ENCODE results near the gene U2AF1L4.
A peak's percentile ranks its signal among the peaks of the same experiment; 100 is the strongest.
"Not testable (repeated sequence)": the region's sequence is repeated elsewhere in the genome, so short reads cannot be mapped to it uniquely, and the experiment has no call there.

Gene U2AF1L4

GRCh38 chr19:35780717-35781116 lies 35.5 kb upstream of the U2AF1L4 start:
- no peak for DNase-seq

- DNase-seq, result no peak
Observed at GRCh38 chr19:35780058-35780457, 34.8 kb upstream of the U2AF1L4 start.

GRCh38 chr19:35779033-35779432 lies 33.8 kb upstream of the U2AF1L4 start:
- no peak for DNase-seq

GRCh38 chr19:35777961-35778360 lies 32.7 kb upstream of the U2AF1L4 start:
- DNase-seq, result no peak

GRCh38 chr19:35777086-35777841 lies 32.0 kb upstream of the U2AF1L4 start:
- peak; percentile 28 for DNase-seq

GRCh38 chr19:35776102-35776788 lies 31.0 kb upstream of the U2AF1L4 start:
- DNase-seq, result peak; percentile 31

GRCh38 chr19:35775298-35776101 lies 30.3 kb upstream of the U2AF1L4 start, which contains the start of gene ARHGAP33:
TSS of gene ARHGAP33 (plus strand) at chr19:35775564. CDS start at chr19:35775659, 95 bp downstream.
- DNase-seq, result peak; percentile 98

- no peak for DNase-seq
Observed at GRCh38 chr19:35775046-35775297, 29.8 kb upstream of the U2AF1L4 start.

GRCh38 chr19:35774274-35775045 lies 29.2 kb upstream of the U2AF1L4 start:
- peak; percentile 31 for DNase-seq

- DNase-seq, result no peak
Observed at GRCh38 chr19:35773020-35773806, 28.0 kb upstream of the U2AF1L4 start.

- DNase-seq, result not testable (repeated sequence)
Observed at GRCh38 chr19:35772362-35772761, 27.1 kb upstream of the U2AF1L4 start.

GRCh38 chr19:35768082-35768421 lies 22.8 kb upstream of the U2AF1L4 start:
- DNase-seq, result no peak

GRCh38 chr19:35767288-35768081 lies 22.3 kb upstream of the U2AF1L4 start:
- no peak for DNase-seq

GRCh38 chr19:35766571-35767104 lies 21.4 kb upstream of the U2AF1L4 start:
- DNase-seq, result no peak

GRCh38 chr19:35764432-35765315 lies 19.5 kb upstream of the U2AF1L4 start:
- DNase-seq, result no peak

- no peak for DNase-seq
Observed at GRCh38 chr19:35760711-35761349, 15.6 kb upstream of the U2AF1L4 start.

GRCh38 chr19:35759697-35760096 lies 14.5 kb upstream of the U2AF1L4 start:
- DNase-seq, result no peak

GRCh38 chr19:35757749-35758608 lies 12.8 kb upstream of the U2AF1L4 start, which contains the start of gene PROSER3:
TSS of gene PROSER3 (plus strand) at chr19:35758176. CDS start at chr19:35758216, 40 bp downstream.
- peak; percentile 99 for DNase-seq
